C4-2B (cell line): Measurements from ENCODE around the gene EFNB3.

Experiments
- ZFX ChIP-seq: fragments of 450-650 bp; IDR thresholded peaks from 2 replicates; pipeline ENCODE4 v1.6.1; 2017
- TF ChIP-seq, protein P1 (sequence below): fragments of 450-650 bp; conservative IDR thresholded peaks from 2 replicates; pipeline ENCODE4 v1.5.1; 2017; ENCODE audit warnings: mild to moderate bottlenecking

DNA sequence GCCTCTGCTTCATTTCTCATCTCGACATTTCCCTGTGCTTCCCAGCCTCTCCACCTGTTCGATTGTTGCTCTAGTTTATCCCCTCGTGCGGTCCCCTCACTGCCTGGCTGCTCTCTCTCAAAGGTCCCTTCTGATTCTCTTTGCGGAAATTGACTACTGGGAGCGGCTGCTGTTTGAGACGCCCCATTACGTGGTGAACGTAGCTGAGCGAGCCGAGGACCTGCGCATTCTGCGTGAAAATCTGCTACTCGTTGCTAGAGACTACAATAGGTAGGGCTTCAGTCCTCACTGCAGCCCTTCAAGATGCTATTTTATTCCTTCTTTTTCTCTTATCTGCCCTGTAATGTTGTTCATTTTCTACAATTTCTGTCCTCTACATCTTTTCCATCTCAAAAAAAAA is 52.0 kb downstream of the EFNB3 start:
- TF ChIP-seq, protein P1, sequence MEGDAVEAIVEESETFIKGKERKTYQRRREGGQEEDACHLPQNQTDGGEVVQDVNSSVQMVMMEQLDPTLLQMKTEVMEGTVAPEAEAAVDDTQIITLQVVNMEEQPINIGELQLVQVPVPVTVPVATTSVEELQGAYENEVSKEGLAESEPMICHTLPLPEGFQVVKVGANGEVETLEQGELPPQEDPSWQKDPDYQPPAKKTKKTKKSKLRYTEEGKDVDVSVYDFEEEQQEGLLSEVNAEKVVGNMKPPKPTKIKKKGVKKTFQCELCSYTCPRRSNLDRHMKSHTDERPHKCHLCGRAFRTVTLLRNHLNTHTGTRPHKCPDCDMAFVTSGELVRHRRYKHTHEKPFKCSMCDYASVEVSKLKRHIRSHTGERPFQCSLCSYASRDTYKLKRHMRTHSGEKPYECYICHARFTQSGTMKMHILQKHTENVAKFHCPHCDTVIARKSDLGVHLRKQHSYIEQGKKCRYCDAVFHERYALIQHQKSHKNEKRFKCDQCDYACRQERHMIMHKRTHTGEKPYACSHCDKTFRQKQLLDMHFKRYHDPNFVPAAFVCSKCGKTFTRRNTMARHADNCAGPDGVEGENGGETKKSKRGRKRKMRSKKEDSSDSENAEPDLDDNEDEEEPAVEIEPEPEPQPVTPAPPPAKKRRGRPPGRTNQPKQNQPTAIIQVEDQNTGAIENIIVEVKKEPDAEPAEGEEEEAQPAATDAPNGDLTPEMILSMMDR, result no peak
- no peak for TF ChIP-seq ZFX
